Osteoblast (primary cell): Measurements from ENCODE around the gene ACAT2. TPM values are rescaled to one million over a fixed set of nuclear protein-coding genes. Genes with fewer than 3 reads are reported as not detected.
"Not testable (repeated sequence)": the region's sequence is repeated elsewhere in the genome, so short reads cannot be mapped to it uniquely, and the experiment has no call there.

Source experiments
- DNase-seq: peaks from one replicate; pipeline ENCODE4 v3.0.0; 2011; ENCODE audit warnings: low spot score, mixed read lengths; ENCODE audit not compliant: insufficient read length; ENCODE audit errors: missing footprints
- H2AFZ ChIP-seq: 2 replicates; pipeline ENCODE4 v1.6.0; 2011; ENCODE audit warnings: mild to moderate bottlenecking, low read length
- H3K27ac ChIP-seq: 2 replicates; pipeline ENCODE4 v1.5.1; 2011; ENCODE audit warnings: mild to moderate bottlenecking, low read depth, low read length, moderate library complexity
- H3K27me3 ChIP-seq: 2 replicates; pipeline ENCODE4 v1.6.0; 2012; ENCODE audit warnings: mild to moderate bottlenecking, control low read depth, inconsistent platforms, low read length, moderate library complexity; ENCODE audit not compliant: insufficient read depth
- H3K36me3 ChIP-seq: 2 replicates; pipeline ENCODE4 v1.5.1; 2011; ENCODE audit warnings: mild to moderate bottlenecking, low read length, control low read depth, moderate library complexity; ENCODE audit not compliant: insufficient read depth
- H3K4me1 ChIP-seq: 2 replicates; pipeline ENCODE4 v1.5.1; 2011; ENCODE audit warnings: mild to moderate bottlenecking, low read length, control low read depth, moderate library complexity; ENCODE audit not compliant: insufficient read depth
- H3K4me2 ChIP-seq: 2 replicates; pipeline ENCODE4 v1.6.0; 2011; ENCODE audit warnings: mild to moderate bottlenecking, low read length; ENCODE audit not compliant: insufficient read depth
- H3K4me3 ChIP-seq: fragments of 200-600 bp; sonication (generic); 3 replicates; pipeline ENCODE4 v1.5.1; 2012; ENCODE audit warnings: mild to moderate bottlenecking, low read length, inconsistent platforms; ENCODE audit not compliant: insufficient read depth
- H3K79me2 ChIP-seq: 2 replicates; pipeline ENCODE4 v1.6.0; 2012; ENCODE audit warnings: mild to moderate bottlenecking, low read length, control low read depth, inconsistent platforms; ENCODE audit not compliant: insufficient read depth
- H3K9me3 ChIP-seq: 2 replicates; pipeline ENCODE4 v1.5.1; 2011; ENCODE audit warnings: low read depth, low read length, control low read depth
- H4K20me1 ChIP-seq: 2 replicates; pipeline ENCODE4 v1.6.0; 2012; ENCODE audit warnings: mild to moderate bottlenecking, low read length, control low read depth; ENCODE audit not compliant: insufficient read depth
- CTCF ChIP-seq: IDR thresholded peaks from 2 replicates; pipeline ENCODE4 v1.5.1; 2011; ENCODE audit warnings: mild to moderate bottlenecking, low read depth, low read length, moderate library complexity; ENCODE audit errors: extremely low read depth
- total RNA-seq: library from RNA; depleted of rRNA; stranded (reverse); fragments of >200 nt; gene quantifications from 2 replicates; pipeline ENCODE4 v1.2.3, GENCODE V29; 2012

ACAT2 gene
- total RNA-seq, 1 donor = 41.6 TPM

GRCh38 chr6:159729598-159730331 is 32.1 kb upstream of the ACAT2 start:
- H3K4me3 ChIP-seq = peak overlapping the region; percentile 84
- H3K27ac ChIP-seq = peak overlapping the region; percentile 10
- H3K9me3 ChIP-seq = no peaks in the 10 kb centered on the region
- H3K4me2 ChIP-seq = peak overlapping the region; percentile 97
- H2AFZ ChIP-seq = no peak overlapping the region
- H3K27me3 ChIP-seq = no peaks in the 10 kb centered on the region
- H3K79me2 ChIP-seq = peaks cover 96% of the 10 kb centered on the region
- peaks cover 59% of the 10 kb centered on the region for H4K20me1 ChIP-seq
- TF ChIP-seq CTCF = no peak
- DNase-seq = peak; percentile 48
- peaks cover 6% of the 10 kb centered on the region for H3K36me3 ChIP-seq
- peaks cover 25% of the 10 kb centered on the region for H3K4me1 ChIP-seq

GRCh38 chr6:159730332-159730676 is 31.5 kb upstream of the ACAT2 start:
- no peak for TF ChIP-seq CTCF
- H4K20me1 ChIP-seq = peaks cover 64% of the 10 kb centered on the region
- H3K27me3 ChIP-seq = no peaks in the 10 kb centered on the region
- H2AFZ ChIP-seq = no peak overlapping the region
- H3K4me2 ChIP-seq = peak overlapping the region; percentile 97
- peaks cover 6% of the 10 kb centered on the region for H3K36me3 ChIP-seq
- peak overlapping the region; percentile 25 for H3K27ac ChIP-seq
- no peak overlapping the region for H3K4me3 ChIP-seq
- no peak for DNase-seq
- peaks cover 22% of the 10 kb centered on the region for H3K4me1 ChIP-seq
- H3K9me3 ChIP-seq = no peaks in the 10 kb centered on the region
- H3K79me2 ChIP-seq = peaks cover 96% of the 10 kb centered on the region

GRCh38 chr6:159732550-159732949 is 29.3 kb upstream of the ACAT2 start:
- peaks cover 16% of the 10 kb centered on the region for H3K4me1 ChIP-seq
- not testable (repeated sequence) for H3K27ac ChIP-seq, DNase-seq, H2AFZ ChIP-seq, H3K4me3 ChIP-seq, H3K4me2 ChIP-seq, H3K27me3 ChIP-seq, H3K9me3 ChIP-seq
- H4K20me1 ChIP-seq = peaks cover 76% of the 10 kb centered on the region
- peaks cover 14% of the 10 kb centered on the region for H3K36me3 ChIP-seq
- H3K79me2 ChIP-seq = peaks cover 100% of the 10 kb centered on the region

- H3K27me3 ChIP-seq, H3K4me3 ChIP-seq, H3K4me2 ChIP-seq, H2AFZ ChIP-seq, H3K27ac ChIP-seq, H3K9me3 ChIP-seq, DNase-seq: not testable (repeated sequence)
- Histone ChIP-seq H3K36me3 (peaks cover 17% of the 10 kb centered on the region), H4K20me1 (peaks cover 72% of the 10 kb centered on the region), H3K79me2 (peaks cover 100% of the 10 kb centered on the region), H3K4me1 (peaks cover 16% of the 10 kb centered on the region)
Measured at GRCh38 chr6:159733395-159733794, 28.4 kb upstream of the ACAT2 start.

- Histone ChIP-seq H3K27me3 (no peaks in the 10 kb centered on the region), H3K36me3 (peaks cover 29% of the 10 kb centered on the region), H3K27ac (no peak overlapping the region), H3K4me1 (no peaks in the 10 kb centered on the region), H4K20me1 (peaks cover 37% of the 10 kb centered on the region), H2AFZ (no peak overlapping the region), H3K4me2 (no peak overlapping the region), H3K9me3 (no peaks in the 10 kb centered on the region), H3K4me3 (no peak overlapping the region), H3K79me2 (peaks cover 98% of the 10 kb centered on the region)
- TF ChIP-seq CTCF = no peak
- DNase-seq = no peak
Measured at GRCh38 chr6:159736908-159737307, 24.9 kb upstream of the ACAT2 start.
